ENCODE results near the gene SLITRK6. TPM values are rescaled to one million over a fixed set of nuclear protein-coding genes. Genes with fewer than 3 reads are reported as not detected.

The SLITRK6 gene
- total and polyA plus RNA-seq, 2 of the 8 experiments (the other 6 are each of a cell fraction or from before 2014, with no cell fraction given), result 0.11 to 0.17 TPM

- TF ChIP-seq RNF2 (IDR thresholded peaks at IDR 0.05; ENCODE audit: borderline replicate concordance, low read depth, low read length, missing control alignments, poor library complexity, severe bottlenecking), result no peak
- no peak for TF ChIP-seq EGR1 (IDR thresholded peaks at IDR 0.05; ENCODE audit: borderline replicate concordance, low read depth, low read length)
- TF ChIP-seq, protein P1, sequence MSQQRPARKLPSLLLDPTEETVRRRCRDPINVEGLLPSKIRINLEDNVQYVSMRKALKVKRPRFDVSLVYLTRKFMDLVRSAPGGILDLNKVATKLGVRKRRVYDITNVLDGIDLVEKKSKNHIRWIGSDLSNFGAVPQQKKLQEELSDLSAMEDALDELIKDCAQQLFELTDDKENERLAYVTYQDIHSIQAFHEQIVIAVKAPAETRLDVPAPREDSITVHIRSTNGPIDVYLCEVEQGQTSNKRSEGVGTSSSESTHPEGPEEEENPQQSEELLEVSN (IDR thresholded peaks at IDR 0.05), result no peak
These were observed 9.6 kb upstream of the SLITRK6 start (continued) for GRCh38 chr13:85808811-85809210.

All from H1 (cell line).